Right ventricle myocardium inferior (tissue), 1 donor: Measurements from ENCODE around the gene ELMO1. TPM values are rescaled to one million over a fixed set of nuclear protein-coding genes. Genes with fewer than 3 reads are reported as not detected.

Source experiments
- ATAC-seq: fragments of 200-7000 bp; cut with Tn5 transposase; one replicate; pipeline ENCODE4 v1.9.1; 2020; ENCODE audit warnings: mild to moderate bottlenecking, moderate library complexity
- DNase-seq: peaks from one replicate; pipeline ENCODE4 v3.0.0; 2021; ENCODE audit errors: missing footprints
- intact Hi-C: fragments of 100-400 bp; cut with DNase I; formaldehyde crosslinking; loops from one replicate; pipeline ENCODE4 v1.11.0; 2022
- total RNA-seq: library from RNA; stranded (reverse); fragmentation: NEBNext Ultra II Directional; extraction: Animal tissue kit (Norgen Biotek cat#: 25700); gene quantifications from one replicate; pipeline ENCODE4 v1.2.1, GENCODE V29; 2021
- donor health status: DM: no; HTN: yes; CAD: no; lungs with severe emphysema.

The ELMO1 gene
- total RNA-seq, 1 donor from 2014 or later = 13.8 TPM

GRCh38 chr7:37391791-37392672 is 56.6 kb downstream of the ELMO1 start:
- no peak for DNase-seq
- peak; percentile 59 for ATAC-seq
- intact Hi-C loops = loop anchor here (5.0 kb wide), 1 partner anchor 50 kb away; no protein-coding TSS in a partner anchor

GRCh38 chr7:37390114-37390513 is 58.5 kb downstream of the ELMO1 start:
- intact Hi-C loops = loop anchor here (5.0 kb wide), 1 partner anchor 52 kb away; no protein-coding TSS in a partner anchor
- ATAC-seq (no peak), DNase-seq (peak; percentile 73)

- DNase-seq (no peak), ATAC-seq (no peak)
- intact Hi-C loops = no loop called here
These were observed 59.9 kb downstream of the ELMO1 start for GRCh38 chr7:37388811-37389210.

- intact Hi-C loops = no loop called here
- ATAC-seq = peak; percentile 43
- no peak for DNase-seq
These were observed 62.9 kb downstream of the ELMO1 start for GRCh38 chr7:37385787-37386186.

GRCh38 chr7:37382546-37383088 is 66.0 kb downstream of the ELMO1 start:
- ATAC-seq (no peak), DNase-seq (no peak)
- intact Hi-C loops = no loop called here

GRCh38 chr7:37380831-37381230 is 67.8 kb downstream of the ELMO1 start:
- no peak for ATAC-seq

GRCh38 chr7:37379546-37380277 is 69.0 kb downstream of the ELMO1 start:
- intact Hi-C loops = no loop called here
- ATAC-seq (no peak), DNase-seq (no peak)

More at GRCh38 chr7:37380831-37381230, 67.8 kb downstream of the ELMO1 start:
- no peak for DNase-seq
- intact Hi-C loops = no loop called here

- ATAC-seq (no peak), DNase-seq (no peak)
- intact Hi-C loops = no loop called here
These were observed 71.4 kb downstream of the ELMO1 start for GRCh38 chr7:37377231-37377630.

- no peak for DNase-seq
- ATAC-seq = no peak
These were observed 72.3 kb downstream of the ELMO1 start for GRCh38 chr7:37376386-37376785.

GRCh38 chr7:37372750-37373149 is 75.9 kb downstream of the ELMO1 start:
- intact Hi-C loops = no loop called here
- no peak for ATAC-seq
- DNase-seq = no peak

More at GRCh38 chr7:37376386-37376785, 72.3 kb downstream of the ELMO1 start:
- intact Hi-C loops = no loop called here

GRCh38 chr7:37371755-37372154 is 76.9 kb downstream of the ELMO1 start:
- no peak for DNase-seq
- intact Hi-C loops = no loop called here
- ATAC-seq = no peak

- intact Hi-C loops = no loop called here
- ATAC-seq = no peak
- no peak for DNase-seq
These were observed 78.8 kb downstream of the ELMO1 start for GRCh38 chr7:37369906-37370305.

- DNase-seq (no peak), ATAC-seq (no peak)
- intact Hi-C loops = no loop called here
These were observed 80.1 kb downstream of the ELMO1 start for GRCh38 chr7:37368540-37368939.

GRCh38 chr7:37367010-37367409 is 81.7 kb downstream of the ELMO1 start:
- no peak for DNase-seq
- intact Hi-C loops = loop anchor here (2.0 kb wide), 1 partner anchor 24 kb away; no protein-coding TSS in a partner anchor
- ATAC-seq = no peak

- DNase-seq = no peak
- intact Hi-C loops = loop anchor here (2.0 kb wide), 1 partner anchor 24 kb away; no protein-coding TSS in a partner anchor
These were observed 82.2 kb downstream of the ELMO1 start for GRCh38 chr7:37366445-37366844.

GRCh38 chr7:37365405-37365804 is 83.3 kb downstream of the ELMO1 start:
- ATAC-seq (no peak), DNase-seq (no peak)
- intact Hi-C loops = no loop called here

More at GRCh38 chr7:37366445-37366844, 82.2 kb downstream of the ELMO1 start:
- ATAC-seq = no peak

- ATAC-seq (no peak), DNase-seq (no peak)
- intact Hi-C loops = no loop called here
These were observed 83.8 kb downstream of the ELMO1 start for GRCh38 chr7:37364856-37365255.

GRCh38 chr7:37363536-37364491 is 84.8 kb downstream of the ELMO1 start:
- intact Hi-C loops = no loop called here
- ATAC-seq (no peak), DNase-seq (no peak)
